ENCODE data around the gene C1orf232. TPM values are rescaled to one million over a fixed set of nuclear protein-coding genes. Genes with fewer than 3 reads are reported as not detected.

The C1orf232 gene
- total and polyA plus RNA-seq, 2 of the 4 experiments (the other 2 are of a cell fraction): not detected

GRCh38 chr1:26188477-26188876 is 19.7 kb upstream of the C1orf232 start:
- intact Hi-C loops (cut with micrococcal nuclease): no loop called here
- no peak overlapping the region for H2AK9ac ChIP-seq (replicated peaks; ENCODE audit: low read depth, low read length, poor library complexity)

More at GRCh38 chr1:26188477-26188876, 19.7 kb upstream of the C1orf232 start:
- CTCF ChIA-PET: no interaction called here
- Histone ChIP-seq H4K5ac (ENCODE audit: low read depth, low read length) (no peak overlapping the region), H3K23ac (ENCODE audit: low read depth, low read length) (no peak overlapping the region), H2BK5ac (ENCODE audit: low read depth, low read length, poor library complexity, severe bottlenecking) (no peak overlapping the region), H3K27ac (ENCODE audit: insufficient read depth, low read length) (no peak overlapping the region), H3K4me1 (ENCODE audit: control insufficient read depth, insufficient read depth, low read length) (no peaks in the 10 kb centered on the region), H3K9me3 (ENCODE audit: control insufficient read depth, insufficient read depth, low read length) (no peaks in the 10 kb centered on the region), H3K56ac (ENCODE audit: extremely low read depth, insufficient read depth, low read length) (no peak overlapping the region), H3K27me3 (ENCODE audit: control insufficient read depth, insufficient read depth, low read length) (peaks cover 12% of the 10 kb centered on the region), H2AK5ac (ENCODE audit: low read depth, low read length) (no peak overlapping the region), H3K9me1 (ENCODE audit: insufficient read depth, low read length) (no peaks in the 10 kb centered on the region), H4K8ac (ENCODE audit: low read depth in 2 of 2, low read length in 2 of 2) (no peak overlapping the region), H3K4me3 (ENCODE audit: insufficient read depth, low read depth, low read length) (no peak overlapping the region), H3K9ac (ENCODE audit: low read depth, low read length) (no peak overlapping the region), H3K79me1 (ENCODE audit: low read depth in 1 of 2, low read length in 2 of 2) (no peaks in the 10 kb centered on the region), H4K20me1 (ENCODE audit: insufficient read depth, low read length) (no peaks in the 10 kb centered on the region), H3K36me3 (ENCODE audit: control insufficient read depth, insufficient read depth, low read length) (no peaks in the 10 kb centered on the region), H2BK20ac (ENCODE audit: low read depth, low read length) (no peak overlapping the region), H4K91ac (ENCODE audit: insufficient read depth, low read depth, low read length) (no peak overlapping the region), H3K14ac (replicated peaks; ENCODE audit: low read depth, low read length) (no peak overlapping the region), H2AFZ (replicated peaks; ENCODE audit: low read length, poor library complexity) (no peak overlapping the region), H3K4ac (ENCODE audit: low read depth, low read length) (no peak overlapping the region), H2BK120ac (ENCODE audit: low read depth, low read length) (no peak overlapping the region), H2BK15ac (ENCODE audit: low read depth, low read length) (no peak overlapping the region), H3K18ac (ENCODE audit: low read depth, low read length) (no peak overlapping the region), H3K4me2 (ENCODE audit: low read depth, low read length) (no peak overlapping the region)
- TF ChIP-seq MAZ (IDR thresholded peaks at IDR 0.05; ENCODE audit: borderline replicate concordance, low read depth, low read length) (no peak), CTCF (conservative IDR thresholded peaks at IDR 0.05; ENCODE audit: low read depth, low read length) (no peak), NFE2L2 (IDR thresholded peaks at IDR 0.05; ENCODE audit: low read depth, low read length) (no peak), MXI1 (IDR thresholded peaks at IDR 0.05; ENCODE audit: borderline replicate concordance, low read depth, low read length) (no peak), BHLHE40 (IDR thresholded peaks at IDR 0.05; ENCODE audit: low read depth, low read length) (no peak), FOS (IDR thresholded peaks at IDR 0.05; ENCODE audit: low read depth, low read length) (no peak), CEBPB (IDR thresholded peaks at IDR 0.05; ENCODE audit: low read depth, low read length) (no peak), POLR2A (IDR thresholded peaks at IDR 0.05; ENCODE audit: low read depth, low read length) (no peak)
- no TSS peak for BruUV-seq (replicated peaks)
- WGBS, 2 experiments (ENCODE audit: extremely low coverage in 2 of 2, insufficient read length in 1 of 2): 95% methylated on average over 2 of the region's 8 CpGs; no CpG with 5 or more reads in 1 of the 2 experiments
- DNase-seq: no peak
- ATAC-seq (ENCODE audit: low read depth): no peak
- in situ Hi-C loops (cut with MboI; ENCODE audit: low sequenced_read_pairs) (no loop called here), dilution Hi-C loops (cut with HindIII; ENCODE audit: low sequenced_read_pairs, unreplicated experiment) (no loop called here)
- POLR2A ChIA-PET (ENCODE audit: unreplicated experiment): no interaction called here

All from IMR-90 (cell line).